Activated CD8-positive, alpha-beta memory T cell treated with anti-CD3 and anti-CD28 coated beads for 36 hours (primary cell): Measurements from ENCODE around the gene FXR2. TPM values are rescaled to one million over a fixed set of nuclear protein-coding genes. Genes with fewer than 3 reads are reported as not detected.

ENCODE experiments used
- CTCF ChIA-PET: fragments of 350-600 bp; sonication (Branson Sonifier 250); formaldehyde crosslinking; loops from one replicate; lab custom pipeline; 2021; ENCODE audit warnings: antibody characterized with exemption; lab: Charles Lee
- POLR2A ChIA-PET: fragments of 350-600 bp; sonication (Branson Sonifier 250); formaldehyde crosslinking; loops from one replicate; lab custom pipeline; 2021; ENCODE audit warnings: antibody characterized with exemption; lab: Charles Lee
- total RNA-seq, 2 experiments: library from RNA; stranded (reverse); gene quantifications; one replicate each; pipeline ENCODE4 v1.2.3, GENCODE V29; 2021

Gene FXR2
- total RNA-seq, 2 experiments from 2014 or later = 46.4 to 47.2 TPM

DNA sequence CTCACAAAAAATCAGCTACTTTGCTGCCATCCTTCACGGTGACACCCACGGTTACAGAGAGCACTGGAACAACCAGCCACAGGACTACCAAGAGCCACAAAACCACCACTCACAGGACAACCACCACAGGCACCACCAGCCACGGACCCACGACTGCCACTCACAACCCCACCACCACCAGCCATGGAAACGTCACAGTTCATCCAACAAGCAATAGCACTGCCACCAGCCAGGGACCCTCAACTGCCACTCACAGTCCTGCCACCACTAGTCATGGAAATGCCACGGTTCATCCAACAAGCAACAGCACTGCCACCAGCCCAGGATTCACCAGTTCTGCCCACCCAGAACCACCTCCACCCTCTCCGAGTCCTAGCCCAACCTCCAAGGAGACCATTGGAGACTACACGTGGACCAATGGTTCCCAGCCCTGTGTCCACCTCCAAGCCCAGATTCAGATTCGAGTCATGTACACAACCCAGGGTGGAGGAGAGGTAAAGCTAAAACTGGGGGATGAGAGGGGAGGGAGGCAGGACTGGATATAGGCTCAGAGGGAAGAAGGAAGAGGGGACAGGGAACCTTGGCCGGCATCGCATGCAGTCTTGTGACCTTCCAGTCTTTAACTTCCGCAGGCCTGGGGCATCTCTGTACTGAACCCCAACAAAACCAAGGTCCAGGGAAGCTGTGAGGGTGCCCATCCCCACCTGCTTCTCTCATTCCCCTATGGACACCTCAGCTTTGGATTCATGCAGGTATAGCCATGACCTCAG is 34.7 kb downstream of the FXR2 start:
- ChIA-PET CTCF (interaction anchor here (0.5 to 1.6 kb wide), 5 partner anchors 9 to 21 kb away, joined by 3 to 4 read pairs (median 3); partner anchors contain the start of genes SOX15 and TNFSF13), POLR2A (interaction anchor here (0.6 to 2.2 kb wide), 5 partner anchors 9 to 341 kb away, joined by 3 to 12 read pairs (median 3); partner anchors contain the start of genes PHF23, TP53 and WRAP53)

DNA sequence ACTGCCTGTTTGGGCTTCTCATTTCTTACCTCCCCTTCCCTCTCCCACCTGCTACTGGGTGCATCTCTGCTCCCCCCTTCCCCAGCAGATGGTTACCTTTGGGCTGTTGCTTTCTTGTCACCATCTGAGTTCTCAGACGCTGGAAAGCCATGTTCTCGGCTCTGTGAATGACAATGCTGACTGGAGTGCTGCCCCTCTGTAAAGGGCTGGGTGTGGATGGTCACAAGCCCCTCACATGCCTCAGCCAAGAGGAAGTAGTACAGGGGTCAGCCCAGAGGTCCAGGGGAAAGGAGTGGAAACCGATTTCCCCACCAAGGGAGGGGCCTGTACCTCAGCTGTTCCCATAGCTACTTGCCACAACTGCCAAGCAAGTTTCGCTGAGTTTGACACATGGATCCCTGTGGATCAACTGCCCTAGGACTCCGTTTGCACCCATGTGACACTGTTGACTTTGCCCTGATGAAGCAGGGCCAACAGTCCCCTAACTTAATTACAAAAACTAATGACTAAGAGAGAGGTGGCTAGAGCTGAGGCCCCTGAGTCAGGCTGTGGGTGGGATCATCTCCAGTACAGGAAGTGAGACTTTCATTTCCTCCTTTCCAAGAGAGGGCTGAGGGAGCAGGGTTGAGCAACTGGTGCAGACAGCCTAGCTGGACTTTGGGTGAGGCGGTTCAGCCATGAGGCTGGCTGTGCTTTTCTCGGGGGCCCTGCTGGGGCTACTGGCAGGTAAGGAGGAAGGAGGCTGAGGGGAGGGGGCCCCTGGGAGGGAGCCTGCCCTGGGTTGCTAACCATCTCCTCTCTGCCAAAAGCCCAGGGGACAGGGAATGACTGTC is 35.5 kb downstream of the FXR2 start, which contains the start of gene CD68:
Gene CD68 (plus strand): TSS at position 638 of the 833 bp plus-strand sequence. CDS start 40 bp downstream, at position 678.
- POLR2A ChIA-PET = interaction anchor here (0.6 to 2.2 kb wide), 4 partner anchors 18 to 108 kb away, joined by 3 to 12 read pairs (median 3); partner anchors contain the start of genes TP53 and WRAP53

GRCh38 chr17:7577327-7578199 is 37.1 kb downstream of the FXR2 start:
- CTCF ChIA-PET = interaction anchor here (0.7 to 1.0 kb wide), 2 partner anchors 12 to 17 kb away, joined by 3 read pairs; partner anchors contain the start of gene SOX15

More for the DNA sequence above, 35.5 kb downstream of the FXR2 start, which contains the start of gene CD68:
- CTCF ChIA-PET = interaction anchor here (0.5 to 1.2 kb wide), 5 partner anchors 10 to 108 kb away, joined by 3 to 4 read pairs (median 3); partner anchors contain the start of genes SOX15 and TNFSF13

DNA sequence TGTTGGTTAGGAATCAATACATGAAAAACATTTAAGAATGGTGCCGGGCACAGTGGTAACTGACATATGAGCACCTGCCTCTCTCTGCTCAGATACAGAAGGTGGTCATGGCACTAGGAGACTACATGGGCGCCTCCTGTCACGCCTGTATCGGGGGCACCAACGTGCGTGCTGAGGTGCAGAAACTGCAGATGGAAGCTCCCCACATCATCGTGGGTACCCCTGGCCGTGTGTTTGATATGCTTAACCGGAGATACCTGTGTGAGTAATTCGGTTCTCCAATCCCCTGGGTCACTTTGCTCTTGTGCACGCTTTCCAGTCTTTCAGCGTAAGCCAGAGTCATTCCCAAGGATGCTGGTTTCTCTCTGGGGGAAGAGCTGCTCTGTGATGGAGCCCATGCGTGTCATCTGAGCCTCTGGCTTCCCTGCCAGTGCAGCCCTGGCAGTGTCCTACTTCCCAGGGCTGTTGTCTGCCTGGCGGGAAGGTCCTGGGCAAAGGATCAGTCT is 38.2 kb downstream of the FXR2 start:
- CTCF ChIA-PET = interaction anchor here (0.7 to 3.2 kb wide), 3 partner anchors 15 to 280 kb away, joined by 3 to 21 read pairs (median 4); partner anchors contain the start of gene SENP3
- POLR2A ChIA-PET = interaction anchor here (0.5 to 3.9 kb wide), 5 partner anchors 8 to 1660 kb away, joined by 3 to 29 read pairs (median 5); partner anchors contain the start of gene MPDU1

More at GRCh38 chr17:7577327-7578199, 37.1 kb downstream of the FXR2 start:
- POLR2A ChIA-PET = interaction anchor here (0.6 to 2.0 kb wide), 2 partner anchors 269 to 1661 kb away, joined by 3 to 5 read pairs; no protein-coding TSS in a partner anchor

- ChIA-PET POLR2A (interaction anchor here (0.5 to 3.9 kb wide), 6 partner anchors 8 to 267 kb away, joined by 3 to 29 read pairs (median 6); partner anchors contain the start of genes MPDU1, NEURL4 and SENP3), CTCF (interaction anchor here (1.0 to 3.2 kb wide), 2 partner anchors 15 to 279 kb away, joined by 4 to 21 read pairs; partner anchors contain the start of gene SENP3)
These were observed 38.7 kb downstream of the FXR2 start for GRCh38 chr17:7575959-7576358.

DNA sequence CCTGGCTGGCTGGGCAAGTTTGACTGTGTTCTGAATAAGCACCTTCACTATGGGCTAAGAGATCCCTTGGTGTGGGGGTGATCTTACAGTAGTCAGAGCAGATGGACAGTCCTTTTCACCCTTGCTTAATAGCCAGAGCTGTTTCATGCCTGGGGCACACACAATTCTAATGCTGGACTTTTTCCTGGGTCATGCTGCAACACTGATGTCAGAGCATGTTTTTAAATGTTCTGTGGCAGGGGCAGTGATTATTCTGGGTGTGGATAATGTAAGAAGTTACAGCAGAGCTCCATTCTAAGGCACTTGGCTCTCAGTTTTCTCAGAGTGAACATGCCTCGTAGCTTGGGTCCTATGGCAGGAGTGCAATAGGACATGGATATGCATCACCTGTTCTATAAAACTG is 39.2 kb downstream of the FXR2 start:
- ChIA-PET CTCF (interaction anchor here (3.2 kb wide), 1 partner anchor 14 kb away, joined by 21 read pairs; the partner anchor contains the start of gene SENP3), POLR2A (interaction anchor here (0.5 to 3.9 kb wide), 6 partner anchors 9 to 267 kb away, joined by 3 to 29 read pairs (median 6); partner anchors contain the start of genes MPDU1, NEURL4 and SENP3)

- ChIA-PET POLR2A (interaction anchor here (0.6 to 3.9 kb wide), 13 partner anchors 9 to 266 kb away, joined by 3 to 29 read pairs (median 3); partner anchors contain the start of genes FXR2, MPDU1, POLR2A and TP53), CTCF (interaction anchor here (1.3 to 3.2 kb wide), 3 partner anchors 10 to 15 kb away, joined by 3 to 21 read pairs (median 7); partner anchors contain the start of genes MPDU1 and SENP3)
These were observed 40.3 kb downstream of the FXR2 start for GRCh38 chr17:7574176-7574953.

DNA sequence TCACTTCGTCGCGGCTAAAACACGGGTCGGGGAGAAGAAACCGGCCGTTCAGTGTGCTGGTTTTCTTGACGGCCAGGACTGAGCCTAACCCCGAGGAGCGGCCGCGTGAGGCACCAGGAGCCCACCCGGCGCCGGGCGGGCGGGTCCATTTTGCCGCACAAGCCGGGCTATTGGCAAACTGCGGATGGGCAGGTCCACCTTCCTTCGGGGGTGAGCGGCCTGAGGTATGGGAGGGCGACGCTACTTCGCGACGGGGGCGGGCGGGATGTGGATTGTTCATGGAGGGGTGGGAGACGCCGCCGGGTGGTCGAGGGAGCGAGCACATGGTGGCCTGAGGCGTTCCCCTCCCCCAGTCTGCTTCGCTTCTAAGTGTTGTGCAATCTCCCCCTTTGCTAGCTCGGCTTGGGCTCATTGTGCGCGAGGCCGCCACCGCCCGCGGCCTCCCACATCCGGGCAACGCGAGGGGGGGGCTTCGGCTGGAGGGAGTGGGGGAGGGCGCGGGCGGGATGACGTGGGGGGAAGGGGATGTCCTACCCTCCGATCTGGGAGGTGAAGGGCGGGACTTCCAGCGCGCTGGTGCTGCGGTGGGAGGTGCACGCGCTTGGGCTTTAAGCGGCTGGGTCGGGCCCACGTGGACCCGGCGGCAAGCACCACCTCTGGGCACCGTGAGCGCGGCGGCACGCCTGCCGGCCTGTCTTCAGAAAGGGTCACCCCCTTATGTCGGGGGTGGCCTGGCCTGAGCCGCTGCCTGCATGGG is 41.2 kb downstream of the FXR2 start:
- ChIA-PET CTCF (interaction anchor here (1.3 to 4.2 kb wide), 5 partner anchors 11 to 16 kb away, joined by 3 to 27 read pairs (median 7); partner anchors contain the start of genes MPDU1 and SENP3), POLR2A (interaction anchor here (0.6 to 3.9 kb wide), 12 partner anchors 11 to 675 kb away, joined by 3 to 29 read pairs (median 4); partner anchors contain the start of genes CTC1, FXR2, MPDU1 and TP53)

DNA sequence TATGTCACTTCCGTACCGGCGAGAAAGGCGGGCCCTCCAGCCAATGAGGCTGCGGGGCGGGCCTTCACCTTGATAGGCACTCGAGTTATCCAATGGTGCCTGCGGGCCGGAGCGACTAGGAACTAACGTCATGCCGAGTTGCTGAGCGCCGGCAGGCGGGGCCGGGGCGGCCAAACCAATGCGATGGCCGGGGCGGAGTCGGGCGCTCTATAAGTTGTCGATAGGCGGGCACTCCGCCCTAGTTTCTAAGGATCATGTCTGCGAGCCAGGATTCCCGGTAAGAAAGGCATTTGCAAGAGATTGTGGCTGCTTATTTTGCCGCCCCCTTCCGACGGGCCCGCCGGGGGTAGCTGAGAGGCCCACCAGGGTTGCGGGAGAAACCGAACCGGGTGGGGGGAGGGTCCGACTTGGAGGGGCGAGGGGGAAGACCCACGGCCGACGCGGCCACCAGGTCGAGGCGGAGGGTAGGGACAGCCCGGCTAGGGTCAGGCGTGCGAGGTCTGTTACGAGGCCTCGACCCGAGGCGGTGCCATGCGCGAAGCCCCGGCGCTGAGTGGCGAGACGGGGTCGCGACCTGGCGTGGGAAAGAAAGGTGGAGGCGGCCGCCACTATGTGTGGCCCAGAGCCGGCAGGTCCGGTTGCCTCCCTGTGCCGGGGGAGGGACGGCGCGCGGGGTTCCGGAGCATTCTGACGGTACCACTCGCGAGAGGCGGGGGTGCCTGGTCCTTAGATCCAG is 41.9 kb downstream of the FXR2 start:
- ChIA-PET POLR2A (interaction anchor here (0.6 to 3.9 kb wide), 9 partner anchors 11 to 675 kb away, joined by 3 to 29 read pairs (median 5); partner anchors contain the start of genes CTC1, MPDU1, TP53 and WRAP53), CTCF (interaction anchor here (1.8 to 4.2 kb wide), 2 partner anchors 11 to 12 kb away, joined by 4 to 27 read pairs; partner anchors contain the start of genes MPDU1 and SENP3)

GRCh38 chr17:7572338-7572587 is 42.4 kb downstream of the FXR2 start:
- POLR2A ChIA-PET = interaction anchor here (0.6 to 2.2 kb wide), 3 partner anchors 12 to 87 kb away, joined by 3 to 8 read pairs (median 4); no protein-coding TSS in a partner anchor
- CTCF ChIA-PET = interaction anchor here (1.8 to 4.2 kb wide), 2 partner anchors 11 to 12 kb away, joined by 4 to 27 read pairs; partner anchors contain the start of genes MPDU1 and SENP3

DNA sequence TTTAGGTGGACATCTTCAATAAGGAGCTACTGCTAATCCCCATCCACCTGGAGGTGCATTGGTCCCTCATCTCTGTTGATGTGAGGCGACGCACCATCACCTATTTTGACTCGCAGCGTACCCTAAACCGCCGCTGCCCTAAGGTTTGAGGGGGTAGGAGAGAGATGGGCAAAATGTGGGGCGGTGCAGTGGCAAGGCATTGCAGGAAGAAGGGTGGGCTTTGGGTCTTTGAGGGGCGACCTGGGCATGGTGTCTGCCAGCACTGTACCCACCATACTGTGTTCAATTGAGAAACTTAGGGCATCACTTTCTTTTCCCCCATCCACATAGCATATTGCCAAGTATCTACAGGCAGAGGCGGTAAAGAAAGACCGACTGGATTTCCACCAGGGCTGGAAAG is 44.3 kb downstream of the FXR2 start:
- POLR2A ChIA-PET = interaction anchor here (0.6 kb wide), 1 partner anchor 18 kb away, joined by 3 read pairs; no protein-coding TSS in a partner anchor

DNA sequence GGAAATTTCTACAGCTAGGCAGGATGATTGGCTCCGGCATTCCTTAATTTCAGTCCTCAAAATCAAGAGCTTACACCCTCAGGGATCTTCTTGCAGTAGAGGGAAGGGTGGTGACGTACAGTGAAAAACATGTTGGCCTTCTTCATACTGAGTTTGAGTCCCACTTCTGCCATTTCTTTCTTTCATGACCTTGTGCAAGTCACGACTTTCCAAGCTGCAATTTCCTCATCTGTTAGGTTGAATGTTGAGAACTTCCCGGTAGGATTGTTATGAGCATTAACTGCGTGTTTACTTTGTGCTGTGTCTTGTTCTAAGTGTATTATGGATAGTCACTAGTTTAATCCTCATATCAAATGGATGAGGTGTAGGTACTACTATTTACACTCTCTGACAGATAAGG is 45.1 kb downstream of the FXR2 start:
- CTCF ChIA-PET = interaction anchor here (2.2 to 4.2 kb wide), 2 partner anchors 9 to 20 kb away, joined by 7 to 27 read pairs; partner anchors contain the start of gene SENP3
- POLR2A ChIA-PET = no interaction called here

More for the DNA sequence above, 44.3 kb downstream of the FXR2 start:
- CTCF ChIA-PET = interaction anchor here (2.2 to 4.2 kb wide), 2 partner anchors 9 to 19 kb away, joined by 7 to 27 read pairs; partner anchors contain the start of gene SENP3

DNA sequence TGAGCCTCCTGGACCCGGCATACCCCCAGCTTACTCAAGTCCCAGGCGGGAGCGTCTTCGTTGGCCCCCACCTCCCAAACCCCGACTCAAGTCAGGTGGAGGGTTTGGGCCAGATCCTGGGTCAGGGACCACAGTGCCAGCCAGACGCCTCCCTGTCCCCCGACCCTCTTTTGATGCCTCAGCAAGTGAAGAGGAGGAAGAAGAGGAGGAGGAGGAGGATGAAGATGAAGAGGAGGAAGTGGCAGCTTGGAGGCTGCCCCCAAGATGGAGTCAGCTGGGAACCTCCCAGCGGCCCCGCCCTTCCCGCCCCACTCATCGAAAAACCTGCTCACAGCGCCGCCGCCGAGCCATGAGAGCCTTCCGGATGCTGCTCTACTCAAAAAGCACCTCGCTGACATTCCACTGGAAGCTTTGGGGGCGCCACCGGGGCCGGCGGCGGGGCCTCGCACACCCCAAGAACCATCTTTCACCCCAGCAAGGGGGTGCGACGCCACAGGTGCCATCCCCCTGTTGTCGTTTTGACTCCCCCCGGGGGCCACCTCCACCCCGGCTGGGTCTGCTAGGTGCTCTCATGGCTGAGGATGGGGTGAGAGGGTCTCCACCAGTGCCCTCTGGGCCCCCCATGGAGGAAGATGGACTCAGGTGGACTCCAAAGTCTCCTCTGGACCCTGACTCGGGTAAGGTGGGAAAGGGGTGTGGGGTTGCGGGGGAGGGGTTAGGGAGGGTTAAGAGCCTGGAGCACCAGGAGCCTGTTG is 51.4 kb downstream of the FXR2 start:
- POLR2A ChIA-PET = interaction anchor here (0.5 to 1.5 kb wide), 2 partner anchors 12 to 364 kb away, joined by 6 to 7 read pairs; no protein-coding TSS in a partner anchor
- CTCF ChIA-PET = interaction anchor here (0.6 kb wide), 1 partner anchor 65 kb away, joined by 3 read pairs; no protein-coding TSS in a partner anchor
